ENCODE results near the gene ATP2B2.
"Not testable (repeated sequence)": the region's sequence is repeated elsewhere in the genome, so short reads cannot be mapped to it uniquely, and the experiment has no call there.

Gene ATP2B2

GRCh38 chr3:10505050-10505790 is at the start of gene ATP2B2:
Gene ATP2B2, minus strand, starts transcription at chr3:10505586. Its CDS starts 56,043 bp downstream, at chr3:10449543.
- DNase-seq, result peak; percentile 40

GRCh38 chr3:10554746-10555145 is 49.4 kb upstream of the ATP2B2 start:
- DNase-seq, result no peak

GRCh38 chr3:10554236-10554611 is 48.8 kb upstream of the ATP2B2 start:
- DNase-seq, result no peak

GRCh38 chr3:10553591-10554235 is 48.3 kb upstream of the ATP2B2 start:
- DNase-seq, result no peak

- DNase-seq, result no peak
Measured at GRCh38 chr3:10552631-10552943, 47.2 kb upstream of the ATP2B2 start.

- no peak for DNase-seq
Measured at GRCh38 chr3:10551821-10552630, 46.6 kb upstream of the ATP2B2 start.

GRCh38 chr3:10551139-10551538 is 45.8 kb upstream of the ATP2B2 start:
- DNase-seq, result no peak

- no peak for DNase-seq
Measured at GRCh38 chr3:10550705-10551104, 45.3 kb upstream of the ATP2B2 start.

GRCh38 chr3:10549617-10550230 is 44.3 kb upstream of the ATP2B2 start:
- DNase-seq, result no peak

GRCh38 chr3:10548992-10549391 is 43.6 kb upstream of the ATP2B2 start:
- DNase-seq, result no peak

- no peak for DNase-seq
Measured at GRCh38 chr3:10547841-10548783, 42.7 kb upstream of the ATP2B2 start.

GRCh38 chr3:10547413-10547812 is 42.0 kb upstream of the ATP2B2 start:
- DNase-seq, result no peak

- DNase-seq, result no peak
Measured at GRCh38 chr3:10546820-10547263, 41.5 kb upstream of the ATP2B2 start.

- DNase-seq, result no peak
Measured at GRCh38 chr3:10546181-10546624, 40.8 kb upstream of the ATP2B2 start.

GRCh38 chr3:10542518-10542917 is 37.1 kb upstream of the ATP2B2 start:
- DNase-seq, result no peak

- not testable (repeated sequence) for DNase-seq
Measured at GRCh38 chr3:10540347-10540746, 35.0 kb upstream of the ATP2B2 start.

GRCh38 chr3:10534066-10534465 is 28.7 kb upstream of the ATP2B2 start:
- DNase-seq, result no peak

- no peak for DNase-seq
Measured at GRCh38 chr3:10533737-10534023, 28.3 kb upstream of the ATP2B2 start.

GRCh38 chr3:10532939-10533736 is 27.8 kb upstream of the ATP2B2 start:
- no peak for DNase-seq

GRCh38 chr3:10531031-10531430 is 25.6 kb upstream of the ATP2B2 start:
- no peak for DNase-seq

GRCh38 chr3:10530241-10530640 is 24.9 kb upstream of the ATP2B2 start:
- DNase-seq, result no peak

GRCh38 chr3:10529809-10530208 is 24.4 kb upstream of the ATP2B2 start:
- no peak for DNase-seq
